IgD-negative memory B cell (primary cell): Measurements from ENCODE around the gene GALNT11. TPM values are rescaled to one million over a fixed set of nuclear protein-coding genes. Genes with fewer than 3 reads are reported as not detected.

Source experiments
- H3K27ac Mint-ChIP-seq, 3 donors: one replicate each; pipeline ENCODE4 v1.8.0; 2020 to 2022; ENCODE audit warnings: mild to moderate bottlenecking in 3 of 3, mixed read lengths in 3 of 3, moderate library complexity in 1 of 3
- H3K27me3 Mint-ChIP-seq: one replicate; pipeline ENCODE4 v1.8.0; 2021; ENCODE audit warnings: mixed read lengths
- H3K36me3 Mint-ChIP-seq: one replicate; pipeline ENCODE4 v1.8.0; 2020; ENCODE audit warnings: mild to moderate bottlenecking, mixed read lengths
- H3K4me1 Mint-ChIP-seq, 3 donors: one replicate each; pipeline ENCODE4 v1.8.0; 2020 to 2022; ENCODE audit warnings: mixed read lengths in 3 of 3, mild to moderate bottlenecking in 1 of 3
- H3K4me3 Mint-ChIP-seq, 4 donors: one replicate each; pipeline ENCODE4 v1.8.0; 2020 to 2022; ENCODE audit warnings: mild to moderate bottlenecking in 4 of 4, mixed read lengths in 4 of 4, moderate library complexity in 3 of 4
- H3K9me3 Mint-ChIP-seq, 3 donors: one replicate each; pipeline ENCODE4 v1.8.0; 2020 to 2021; ENCODE audit warnings: mixed read lengths in 3 of 3, mild to moderate bottlenecking in 1 of 3
- polyA plus RNA-seq: library from polyadenylated mRNA; unstranded; fragments of 300-500 nt; fragmentation: Illumina TruSeq; gene quantifications from one replicate; pipeline ENCODE4 v1.2.3, GENCODE V29; 2021

GALNT11 gene
- polyA plus RNA-seq, 1 donor from 2014 or later: 24.2 TPM

DNA sequence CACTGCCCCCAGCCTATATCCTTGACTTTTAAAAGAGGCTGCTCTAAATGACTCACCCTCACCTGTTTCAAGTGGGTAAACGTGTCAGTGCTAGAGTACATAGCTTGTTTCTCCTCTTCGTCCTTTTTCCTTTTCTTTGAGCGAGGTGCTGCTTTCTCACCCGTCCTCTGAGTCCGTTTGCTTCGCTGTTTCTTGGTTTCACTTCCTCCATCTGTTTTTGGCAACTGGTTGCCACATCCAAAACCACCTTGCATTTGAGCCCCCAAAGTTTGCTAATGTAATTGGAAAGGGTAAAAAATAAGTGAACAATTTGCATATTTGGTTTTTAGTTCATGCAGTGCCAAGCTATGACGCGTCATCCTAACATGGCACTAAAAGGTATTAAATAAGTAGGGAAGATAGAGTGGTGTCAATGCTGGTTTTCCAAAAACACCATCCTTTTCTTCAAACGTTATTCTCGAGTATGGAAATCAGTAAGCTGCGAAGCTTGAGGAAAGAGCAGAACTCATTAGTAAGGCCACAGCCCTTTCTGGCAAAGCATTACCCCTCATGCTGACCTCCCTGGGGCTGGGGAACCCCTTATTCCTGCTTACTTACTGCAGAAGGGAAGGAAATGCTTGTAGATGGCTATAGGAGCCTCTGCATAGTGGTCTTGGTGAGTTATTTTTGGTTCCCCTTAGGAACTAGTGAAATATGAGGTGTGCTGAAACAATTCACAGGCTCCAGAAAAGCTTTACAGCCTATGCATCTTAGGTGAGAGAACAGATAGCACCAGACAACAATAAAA lies 133.5 kb downstream of the GALNT11 start:
- Mint-ChIP-seq H3K4me1 (peaks cover 19 to 38% (median 32%) of the 10 kb centered on the region in 3 donors), H3K36me3 (peaks cover 8% of the 10 kb centered on the region), H3K27ac (peak overlapping the region; percentile 28 to 93 (median 80)), H3K9me3 (no peaks in the 10 kb centered on the region), H3K4me3 (peak overlapping the region; percentile 0 to 83 (median 68)), H3K27me3 (no peaks in the 10 kb centered on the region)

DNA sequence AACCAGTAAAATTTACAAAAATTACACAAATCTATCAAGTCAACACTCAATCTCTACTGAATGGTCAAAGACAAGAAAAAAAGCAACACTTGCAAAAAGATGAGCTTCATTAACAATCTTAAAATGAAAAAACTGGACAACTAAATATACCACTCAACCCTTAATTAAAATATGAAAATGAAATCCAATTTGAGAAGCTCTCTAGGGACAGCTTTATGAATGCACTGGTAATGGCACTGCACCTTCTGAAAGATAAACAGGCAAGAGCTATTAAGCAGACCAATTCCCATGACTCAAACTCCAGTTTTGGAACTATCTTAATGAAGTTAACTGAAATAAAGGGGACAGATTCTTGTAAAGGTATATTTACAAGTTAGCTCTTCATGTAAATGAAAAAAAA lies 135.7 kb downstream of the GALNT11 start:
- Mint-ChIP-seq H3K9me3 (no peaks in the 10 kb centered on the region), H3K4me3 (no peak overlapping the region), H3K27ac (peak overlapping the region in 1 of 3 donors; percentile 50), H3K4me1 (peaks cover 19 to 38% (median 30%) of the 10 kb centered on the region in 3 donors), H3K27me3 (no peaks in the 10 kb centered on the region), H3K36me3 (peaks cover 13% of the 10 kb centered on the region)

DNA sequence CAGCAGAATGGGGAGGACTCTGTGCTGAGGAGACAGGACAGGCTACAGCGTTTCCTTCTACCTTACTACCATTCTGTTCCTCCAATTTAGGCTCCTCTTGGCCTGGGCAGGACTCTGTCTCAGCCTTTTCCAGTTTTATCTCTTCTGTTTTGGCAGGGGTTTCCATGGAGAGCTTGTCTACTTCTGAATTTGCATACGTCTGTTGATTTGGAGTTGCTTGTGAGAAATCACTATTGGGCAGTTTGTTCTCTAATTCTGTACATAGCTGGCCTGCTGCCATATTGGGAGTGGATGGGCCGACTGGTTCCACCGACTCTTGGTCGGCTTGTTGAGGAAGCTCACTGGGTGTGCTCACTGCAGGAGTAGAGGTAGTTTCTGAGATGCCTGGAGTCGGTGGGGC lies 136.8 kb downstream of the GALNT11 start:
- Mint-ChIP-seq H3K4me1 (peaks cover 19 to 38% (median 31%) of the 10 kb centered on the region in 3 donors), H3K9me3 (no peaks in the 10 kb centered on the region), H3K36me3 (peaks cover 16% of the 10 kb centered on the region), H3K27ac (peak overlapping the region in 1 of 3 donors; percentile 53), H3K4me3 (peak overlapping the region in 1 of 4 donors; percentile 22), H3K27me3 (no peaks in the 10 kb centered on the region)

Other genes starting within 250 kb of the GALNT11 start
- 21.3 TPM for gene PRKAG2, start 148.6 kb upstream of the GALNT11 start, polyA plus RNA-seq
- gene GALNTL5, start 69.2 kb upstream of the GALNT11 start, polyA plus RNA-seq: not detected